ENCODE measurements around the gene CYTH4. TPM values are rescaled to one million over a fixed set of nuclear protein-coding genes. Genes with fewer than 3 reads are reported as not detected.

CYTH4 gene
- polyA plus RNA-seq, 2 of the 4 experiments (the other 2 are of a cell fraction), result 0.05 to 0.10 TPM

DNA sequence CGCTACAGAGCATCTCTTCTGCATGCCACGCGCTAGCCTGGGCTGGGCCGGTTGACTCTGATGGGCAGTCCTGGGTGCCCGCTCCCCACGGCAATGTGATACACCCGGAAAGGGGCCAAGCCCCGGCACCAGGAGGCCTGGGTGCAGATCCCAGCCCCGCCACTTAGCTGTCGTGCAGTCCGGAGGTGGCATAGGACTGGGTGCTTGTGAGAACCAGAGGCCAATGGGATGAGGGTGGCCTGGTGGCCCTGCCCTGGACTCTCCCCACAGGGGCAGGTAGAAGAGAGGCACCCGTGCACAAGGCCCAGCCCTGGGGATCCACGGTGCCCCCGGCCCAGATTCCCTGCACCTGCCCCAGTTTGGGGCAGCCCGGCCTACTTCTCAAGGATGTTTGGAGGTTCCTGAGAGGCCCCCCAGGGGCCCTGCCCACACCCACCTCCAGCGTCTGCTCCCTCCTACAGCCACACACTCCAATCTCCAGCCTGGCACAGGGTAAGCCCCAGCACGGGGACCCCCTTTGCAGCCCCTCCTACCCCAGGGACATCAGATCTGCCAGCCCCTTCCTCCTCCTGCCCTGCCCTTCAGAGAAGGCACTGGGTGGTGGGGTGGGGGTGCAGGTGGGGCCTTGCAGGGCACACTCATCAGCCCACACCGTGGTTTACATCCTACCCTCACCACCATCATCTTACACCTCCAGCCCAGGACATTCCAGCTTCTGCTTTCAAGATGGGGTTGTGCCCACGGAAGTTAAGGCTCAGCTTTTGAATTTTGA lies 66.9 kb downstream of the CYTH4 start:
- H3K9me3 ChIP-seq, result no peaks in the 10 kb centered on the region
- DNase-seq (ENCODE audit: low read depth in 1 of 2, low spot score in 1 of 2) (no peak), ATAC-seq (no peak; a peak in 2 of 6 replicates), FAIRE-seq (no peak)
- H3K4me2 ChIP-seq, result no peak overlapping the region
- TF ChIP-seq HDAC2 (IDR thresholded peaks at IDR 0.05), result no peak
- no peak for TF ChIP-seq KDM1A (IDR thresholded peaks at IDR 0.05; ENCODE audit: low read depth)
- no peak for TF ChIP-seq KDM5A (IDR thresholded peaks at IDR 0.05)
- no peak for TF ChIP-seq RNF2 (IDR thresholded peaks at IDR 0.05; ENCODE audit: borderline replicate concordance, low read depth)
- no peak for TF ChIP-seq RFX5 (IDR thresholded peaks at IDR 0.05)
- no peak for TF ChIP-seq JUNB (IDR thresholded peaks at IDR 0.05)
- no peak for TF ChIP-seq CTCF (IDR thresholded peaks at IDR 0.05)
- no peak for TF ChIP-seq PBX3 (IDR thresholded peaks at IDR 0.05)
- POLR2A ChIA-PET, result no interaction called here
- WGBS (ENCODE audit: missing lambda C conversion rate), result 68% methylated on average over 8 of the region's 19 CpGs
- H3K4me3 ChIP-seq, result no peak overlapping the region
- CTCF ChIA-PET, result no interaction called here
- no peak overlapping the region for H3K27ac ChIP-seq
- H3K4me1 ChIP-seq, result 0 out of 3 replicates have a peak, but pooled peaks cover 3% of the 10 kb centered on the region

- TF ChIP-seq KDM5A (IDR thresholded peaks at IDR 0.05) (no peak), USF2 (IDR thresholded peaks at IDR 0.05) (no peak), POLR2AphosphoS2 (conservative IDR thresholded peaks at IDR 0.05; ENCODE audit: low read length) (no peak), RNF2 (IDR thresholded peaks at IDR 0.05; ENCODE audit: borderline replicate concordance, low read depth) (no peak), ZSCAN20 (CRISPR knock-in tag; IDR thresholded peaks at IDR 0.05) (no peak), EHF (CRISPR knock-in tag; IDR thresholded peaks at IDR 0.05) (no peak), CBX8 (IDR thresholded peaks at IDR 0.05) (no peak), RAD21 (conservative IDR thresholded peaks at IDR 0.05 in 1 of 2, IDR thresholded peaks at IDR 0.05 in 1 of 2) (no peak), CEBPB (IDR thresholded peaks at IDR 0.05) (no peak), EHMT2 (IDR thresholded peaks at IDR 0.05; ENCODE audit: low read depth) (no peak), POLR2A (IDR thresholded peaks at IDR 0.05; ENCODE audit: low read length) (no peak), TFCP2L1 (CRISPR knock-in tag; IDR thresholded peaks at IDR 0.05) (no peak), EP300 (IDR thresholded peaks at IDR 0.05) (no peak), HDAC2 (IDR thresholded peaks at IDR 0.05) (no peak), TP53 (CRISPR knock-in tag; IDR thresholded peaks at IDR 0.05) (no peak), KDM1A (IDR thresholded peaks at IDR 0.05; ENCODE audit: low read depth) (no peak)
- TF ChIP-seq, protein P1, sequence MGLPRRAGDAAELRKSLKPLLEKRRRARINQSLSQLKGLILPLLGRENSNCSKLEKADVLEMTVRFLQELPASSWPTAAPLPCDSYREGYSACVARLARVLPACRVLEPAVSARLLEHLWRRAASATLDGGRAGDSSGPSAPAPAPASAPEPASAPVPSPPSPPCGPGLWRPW (IDR thresholded peaks at IDR 0.05), result no peak
- FAIRE-seq, result no peak
- DNase-seq (ENCODE audit: low read depth in 1 of 2, low spot score in 1 of 2), result no peak
- Histone ChIP-seq H3K4me3 (no peak overlapping the region), H3K27ac (no peak overlapping the region), H3K4me2 (no peak overlapping the region), H3K4me1 (no peaks in the 10 kb centered on the region), H3K9me3 (no peaks in the 10 kb centered on the region)
- WGBS (ENCODE audit: missing lambda C conversion rate), result 33% methylated on average over 1 of the region's 3 CpGs
- ATAC-seq, result peak in 1 of 2 experiments; percentile 49; a peak in 2 of 6 replicates
- ChIA-PET POLR2A (no interaction called here), CTCF (interaction anchor here (0.6 to 1.2 kb wide), 3 partner anchors 10 to 78 kb away, joined by 3 read pairs; no protein-coding TSS in a partner anchor)
Observed at GRCh38 chr22:37351232-37351631, 68.9 kb downstream of the CYTH4 start.
